ENCODE measurements around the gene RAB6B.

- TF ChIP-seq MZF1 (tag by site-specific recombination; IDR thresholded peaks at IDR 0.05; ENCODE audit: borderline replicate concordance) (no peak), CTCF (tag by site-specific recombination; IDR thresholded peaks at IDR 0.05) (no peak), PRDM2 (tag by site-specific recombination; IDR thresholded peaks at IDR 0.05; ENCODE audit: borderline replicate concordance) (no peak), ZNF138 (tag by site-specific recombination; IDR thresholded peaks at IDR 0.05; ENCODE audit: borderline replicate concordance) (no peak), ZBTB8A (tag by site-specific recombination; IDR thresholded peaks at IDR 0.05) (no peak), ZNF629 (tag by site-specific recombination; IDR thresholded peaks at IDR 0.05) (no peak), KLF10 (tag by site-specific recombination; IDR thresholded peaks at IDR 0.05) (no peak), BCL11A (tag by site-specific recombination; IDR thresholded peaks at IDR 0.05; ENCODE audit: low read depth) (no peak), SCRT2 (tag by site-specific recombination; IDR thresholded peaks at IDR 0.05) (no peak), ZNF133 (tag by site-specific recombination; IDR thresholded peaks at IDR 0.05) (no peak), ZNF350 (tag by site-specific recombination; IDR thresholded peaks at IDR 0.05) (no peak), REST (tag by site-specific recombination; IDR thresholded peaks at IDR 0.05) (no peak), MEIS1 (CRISPR knock-in tag; IDR thresholded peaks at IDR 0.05; ENCODE audit: borderline replicate concordance) (no peak)
Observed at GRCh38 chr3:133835418-133835743, 60.3 kb downstream of the RAB6B start.

Measured in HEK293 (cell line).